ENCODE measurements around the gene STKLD1.

Gene STKLD1

GRCh38 chr9:133419005-133419404 lies 42.8 kb downstream of the STKLD1 start:
- Histone ChIP-seq H3K36me3 (ENCODE audit: control insufficient read depth, insufficient read depth, low read length) (peaks cover 10% of the 10 kb centered on the region), H3K9ac (ENCODE audit: low read length) (no peak overlapping the region), H3K27ac (ENCODE audit: low read depth, low read length) (no peak overlapping the region), H3K27me3 (ENCODE audit: control insufficient read depth, insufficient read depth, low read length) (no peaks in the 10 kb centered on the region), H3K4me3 (ENCODE audit: low read length) (peak overlapping the region; percentile 91), H3K4me1 (ENCODE audit: control insufficient read depth, insufficient read depth, low read length) (peaks cover 7% of the 10 kb centered on the region)

GRCh38 chr9:133420392-133420827 lies 44.2 kb downstream of the STKLD1 start:
- Histone ChIP-seq H3K9ac (ENCODE audit: low read length) (no peak overlapping the region), H3K4me3 (ENCODE audit: low read length) (no peak overlapping the region), H3K36me3 (ENCODE audit: control insufficient read depth, insufficient read depth, low read length) (peaks cover 2% of the 10 kb centered on the region), H3K4me1 (ENCODE audit: control insufficient read depth, insufficient read depth, low read length) (peaks cover 7% of the 10 kb centered on the region), H3K27me3 (ENCODE audit: control insufficient read depth, insufficient read depth, low read length) (no peaks in the 10 kb centered on the region), H3K27ac (ENCODE audit: low read depth, low read length) (no peak overlapping the region)

GRCh38 chr9:133421615-133422542 lies 45.7 kb downstream of the STKLD1 start, which contains the start of gene ADAMTS13:
Gene ADAMTS13 (plus strand): TSS chr9:133422367. CDS start chr9:133422444, 77 bp downstream.
- peaks cover under 1% of the 10 kb centered on the region for H3K4me1 ChIP-seq (ENCODE audit: control insufficient read depth, insufficient read depth, low read length)
- H3K27ac ChIP-seq (ENCODE audit: low read depth, low read length), result no peak within 1 kb of the TSS
- H3K27me3 ChIP-seq (ENCODE audit: control insufficient read depth, insufficient read depth, low read length), result peaks cover 5% of the 10 kb centered on the region
- H3K9ac ChIP-seq (ENCODE audit: low read length), result no peak within 1 kb of the TSS
- H3K4me3 ChIP-seq (ENCODE audit: low read length), result no peak within 1 kb of the TSS
- no peaks in the 10 kb centered on the region for H3K36me3 ChIP-seq (ENCODE audit: control insufficient read depth, insufficient read depth, low read length)

GRCh38 chr9:133423216-133423615 lies 47.0 kb downstream of the STKLD1 start:
- Histone ChIP-seq H3K4me3 (ENCODE audit: low read length) (no peak overlapping the region), H3K36me3 (ENCODE audit: control insufficient read depth, insufficient read depth, low read length) (no peaks in the 10 kb centered on the region), H3K27me3 (ENCODE audit: control insufficient read depth, insufficient read depth, low read length) (peaks cover 9% of the 10 kb centered on the region), H3K9ac (ENCODE audit: low read length) (no peak overlapping the region), H3K27ac (ENCODE audit: low read depth, low read length) (no peak overlapping the region), H3K4me1 (ENCODE audit: control insufficient read depth, insufficient read depth, low read length) (no peaks in the 10 kb centered on the region)

- Histone ChIP-seq H3K27ac (ENCODE audit: low read depth, low read length) (no peak overlapping the region), H3K9ac (ENCODE audit: low read length) (no peak overlapping the region), H3K36me3 (ENCODE audit: control insufficient read depth, insufficient read depth, low read length) (no peaks in the 10 kb centered on the region), H3K27me3 (ENCODE audit: control insufficient read depth, insufficient read depth, low read length) (peaks cover 9% of the 10 kb centered on the region), H3K4me3 (ENCODE audit: low read length) (no peak overlapping the region), H3K4me1 (ENCODE audit: control insufficient read depth, insufficient read depth, low read length) (no peaks in the 10 kb centered on the region)
Observed at GRCh38 chr9:133424187-133424586, 48.0 kb downstream of the STKLD1 start.

GRCh38 chr9:133425049-133425632 lies 49.0 kb downstream of the STKLD1 start:
- Histone ChIP-seq H3K27ac (ENCODE audit: low read depth, low read length) (no peak overlapping the region), H3K27me3 (ENCODE audit: control insufficient read depth, insufficient read depth, low read length) (peaks cover 9% of the 10 kb centered on the region), H3K4me3 (ENCODE audit: low read length) (no peak overlapping the region), H3K36me3 (ENCODE audit: control insufficient read depth, insufficient read depth, low read length) (no peaks in the 10 kb centered on the region), H3K4me1 (ENCODE audit: control insufficient read depth, insufficient read depth, low read length) (no peaks in the 10 kb centered on the region), H3K9ac (ENCODE audit: low read length) (no peak overlapping the region)

- Histone ChIP-seq H3K27ac (ENCODE audit: low read depth, low read length) (no peak overlapping the region), H3K36me3 (ENCODE audit: control insufficient read depth, insufficient read depth, low read length) (no peaks in the 10 kb centered on the region), H3K4me3 (ENCODE audit: low read length) (no peak overlapping the region), H3K27me3 (ENCODE audit: control insufficient read depth, insufficient read depth, low read length) (peaks cover 9% of the 10 kb centered on the region), H3K4me1 (ENCODE audit: control insufficient read depth, insufficient read depth, low read length) (no peaks in the 10 kb centered on the region), H3K9ac (ENCODE audit: low read length) (no peak overlapping the region)
Observed at GRCh38 chr9:133426011-133426410, 49.8 kb downstream of the STKLD1 start.

GRCh38 chr9:133427658-133428348 lies 51.6 kb downstream of the STKLD1 start:
- H3K9ac ChIP-seq (ENCODE audit: low read length), result no peak overlapping the region
- H3K27ac ChIP-seq (ENCODE audit: low read depth, low read length), result no peak overlapping the region
- peaks cover 9% of the 10 kb centered on the region for H3K27me3 ChIP-seq (ENCODE audit: control insufficient read depth, insufficient read depth, low read length)
- H3K4me1 ChIP-seq (ENCODE audit: control insufficient read depth, insufficient read depth, low read length), result no peaks in the 10 kb centered on the region
- no peak overlapping the region for H3K4me3 ChIP-seq (ENCODE audit: low read length)
- no peaks in the 10 kb centered on the region for H3K36me3 ChIP-seq (ENCODE audit: control insufficient read depth, insufficient read depth, low read length)

- H3K4me3 ChIP-seq (ENCODE audit: low read length), result peak overlapping the region; percentile 9
- H3K9ac ChIP-seq (ENCODE audit: low read length), result no peak overlapping the region
- H3K4me1 ChIP-seq (ENCODE audit: control insufficient read depth, insufficient read depth, low read length), result no peaks in the 10 kb centered on the region
- no peak overlapping the region for H3K27ac ChIP-seq (ENCODE audit: low read depth, low read length)
- no peaks in the 10 kb centered on the region for H3K36me3 ChIP-seq (ENCODE audit: control insufficient read depth, insufficient read depth, low read length)
- H3K27me3 ChIP-seq (ENCODE audit: control insufficient read depth, insufficient read depth, low read length), result peaks cover 9% of the 10 kb centered on the region
Observed at GRCh38 chr9:133428617-133429101, 52.5 kb downstream of the STKLD1 start.

GRCh38 chr9:133429214-133429613 lies 53.0 kb downstream of the STKLD1 start:
- Histone ChIP-seq H3K27me3 (ENCODE audit: control insufficient read depth, insufficient read depth, low read length) (peaks cover 9% of the 10 kb centered on the region), H3K36me3 (ENCODE audit: control insufficient read depth, insufficient read depth, low read length) (no peaks in the 10 kb centered on the region), H3K4me3 (ENCODE audit: low read length) (no peak overlapping the region)

GRCh38 chr9:133429641-133430161 lies 53.5 kb downstream of the STKLD1 start:
- H3K9ac ChIP-seq (ENCODE audit: low read length), result no peak overlapping the region
- peaks cover 9% of the 10 kb centered on the region for H3K27me3 ChIP-seq (ENCODE audit: control insufficient read depth, insufficient read depth, low read length)
- H3K4me3 ChIP-seq (ENCODE audit: low read length), result no peak overlapping the region
- H3K27ac ChIP-seq (ENCODE audit: low read depth, low read length), result no peak overlapping the region
- no peaks in the 10 kb centered on the region for H3K4me1 ChIP-seq (ENCODE audit: control insufficient read depth, insufficient read depth, low read length)
- no peaks in the 10 kb centered on the region for H3K36me3 ChIP-seq (ENCODE audit: control insufficient read depth, insufficient read depth, low read length)

More at GRCh38 chr9:133429214-133429613, 53.0 kb downstream of the STKLD1 start:
- no peak overlapping the region for H3K27ac ChIP-seq (ENCODE audit: low read depth, low read length)
- H3K4me1 ChIP-seq (ENCODE audit: control insufficient read depth, insufficient read depth, low read length), result no peaks in the 10 kb centered on the region
- H3K9ac ChIP-seq (ENCODE audit: low read length), result no peak overlapping the region

- no peak overlapping the region for H3K27ac ChIP-seq (ENCODE audit: low read depth, low read length)
- H3K36me3 ChIP-seq (ENCODE audit: control insufficient read depth, insufficient read depth, low read length), result no peaks in the 10 kb centered on the region
- no peak overlapping the region for H3K4me3 ChIP-seq (ENCODE audit: low read length)
- H3K9ac ChIP-seq (ENCODE audit: low read length), result no peak overlapping the region
- H3K4me1 ChIP-seq (ENCODE audit: control insufficient read depth, insufficient read depth, low read length), result no peaks in the 10 kb centered on the region
- H3K27me3 ChIP-seq (ENCODE audit: control insufficient read depth, insufficient read depth, low read length), result peaks cover 9% of the 10 kb centered on the region
Observed at GRCh38 chr9:133430244-133430643, 54.1 kb downstream of the STKLD1 start.

Data from rectal smooth muscle tissue (tissue), 1 donor.